ENCODE measurements around the gene ETAA1.

The ETAA1 gene

DNA sequence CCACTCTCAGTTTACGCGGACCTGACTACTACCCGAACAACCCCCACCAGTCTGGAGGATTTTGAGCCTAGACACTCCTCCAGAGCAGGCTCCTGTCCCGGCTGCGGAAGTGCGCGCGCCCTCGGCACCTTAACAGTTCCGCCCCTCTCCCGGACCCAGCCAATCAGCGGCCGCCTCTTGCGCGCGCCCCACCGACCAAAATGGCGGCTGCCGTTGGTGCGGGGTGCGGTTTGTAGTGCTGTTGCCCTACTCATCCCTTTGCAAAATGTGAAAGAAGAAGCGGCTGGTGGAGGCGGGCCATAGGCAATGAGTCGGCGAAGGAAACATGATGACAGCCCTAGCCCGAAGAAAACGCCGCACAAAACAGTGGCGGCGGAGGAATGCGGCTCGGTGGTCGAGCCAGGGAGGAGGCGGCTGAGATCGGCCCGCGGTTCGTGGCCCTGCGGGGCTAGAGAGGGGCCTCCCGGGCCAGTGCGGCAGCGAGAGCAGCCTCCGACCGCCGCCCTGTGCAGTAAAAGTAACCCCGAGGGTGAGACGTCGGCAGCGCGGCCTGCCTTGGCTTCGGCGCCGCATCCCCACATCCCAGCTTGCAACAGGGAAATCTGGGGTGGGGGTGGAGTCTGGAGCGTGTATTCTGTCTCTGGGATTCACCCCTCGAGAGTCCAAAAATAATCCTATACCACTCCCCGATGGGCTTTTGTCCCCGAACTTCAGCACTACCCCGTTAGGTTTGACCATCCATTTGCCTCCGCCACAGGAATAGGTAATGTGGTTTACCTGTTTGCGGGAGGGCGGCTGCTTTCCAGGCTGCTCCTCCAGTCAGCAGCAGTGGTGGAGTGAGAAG lies at the start of gene ETAA1:
Gene ETAA1 (plus strand): TSS at position 191 of the 844 bp plus-strand sequence. CDS start 116 bp downstream, at position 307.
- in situ Hi-C loops (cut with MboI; ENCODE audit: low sequenced_read_pairs): no loop called here

GRCh38 chr2:67366832-67367412 lies 30.2 kb upstream of the ETAA1 start:
- in situ Hi-C loops (cut with MboI; ENCODE audit: low sequenced_read_pairs): no loop called here

- in situ Hi-C loops (cut with MboI; ENCODE audit: low sequenced_read_pairs): no loop called here
Observed at GRCh38 chr2:67374481-67374880, 22.7 kb upstream of the ETAA1 start.

DNA sequence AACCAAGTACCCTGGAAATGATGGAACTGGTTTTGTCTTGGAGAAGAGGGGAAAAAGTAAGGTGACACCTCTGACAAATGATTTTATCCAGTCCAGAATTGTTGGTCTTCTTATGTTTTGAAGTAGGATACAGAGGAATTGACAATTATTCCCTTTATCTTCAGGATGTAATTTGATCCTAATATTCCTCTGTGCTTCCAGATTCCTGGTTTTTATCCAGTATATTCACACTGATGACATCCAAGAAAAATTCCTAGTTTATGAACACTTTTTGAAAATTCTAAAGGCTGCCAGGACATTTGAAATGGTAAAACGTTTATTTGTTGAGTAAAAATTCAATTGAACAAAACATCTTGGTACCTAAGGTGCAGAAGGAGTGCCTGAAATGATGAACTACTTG lies 22.2 kb upstream of the ETAA1 start:
- in situ Hi-C loops (cut with MboI; ENCODE audit: low sequenced_read_pairs): no loop called here

DNA sequence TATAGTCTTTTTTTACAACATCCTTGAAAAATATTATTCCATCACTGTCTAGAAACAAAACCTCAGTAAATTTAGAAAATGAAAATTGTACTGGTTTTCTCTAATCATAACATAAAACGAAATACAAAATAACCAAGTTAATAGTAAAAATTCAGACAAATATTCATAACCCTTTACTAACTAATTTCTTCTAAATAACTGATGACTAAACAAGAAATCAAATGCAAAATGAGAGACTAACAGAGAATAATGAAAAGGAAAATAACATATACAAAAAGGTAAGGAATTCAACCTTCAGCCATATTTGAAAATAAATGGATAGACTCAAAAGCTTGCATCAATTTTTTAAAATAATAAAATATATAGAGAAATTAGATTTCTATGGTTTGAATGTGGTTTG lies 18.6 kb upstream of the ETAA1 start:
- in situ Hi-C loops (cut with MboI; ENCODE audit: low sequenced_read_pairs): no loop called here

GRCh38 chr2:67379048-67379447 lies 18.1 kb upstream of the ETAA1 start:
- in situ Hi-C loops (cut with MboI; ENCODE audit: low sequenced_read_pairs): no loop called here

- in situ Hi-C loops (cut with MboI; ENCODE audit: low sequenced_read_pairs): no loop called here
Observed at GRCh38 chr2:67384123-67384822, 12.9 kb upstream of the ETAA1 start.

DNA sequence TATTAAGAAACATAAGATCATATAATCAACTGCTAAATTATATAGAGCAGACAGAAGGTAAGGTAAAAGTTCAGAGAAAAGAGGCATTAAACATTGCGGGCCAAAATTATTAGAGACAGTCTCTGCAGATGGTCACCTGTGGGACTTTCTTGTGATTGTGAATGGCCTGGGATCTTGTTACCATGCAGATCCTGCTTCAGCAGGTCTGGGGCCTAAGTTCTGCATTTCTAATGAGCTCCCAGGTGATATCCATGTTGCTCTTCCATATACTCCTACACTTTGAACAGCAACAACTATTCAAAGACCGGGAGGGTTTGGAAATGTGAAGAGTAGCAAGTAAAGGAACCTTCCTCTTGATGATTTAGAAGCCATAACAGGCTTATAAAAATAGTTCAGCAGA lies 8.5 kb upstream of the ETAA1 start:
- in situ Hi-C loops (cut with MboI; ENCODE audit: low sequenced_read_pairs): no loop called here

DNA sequence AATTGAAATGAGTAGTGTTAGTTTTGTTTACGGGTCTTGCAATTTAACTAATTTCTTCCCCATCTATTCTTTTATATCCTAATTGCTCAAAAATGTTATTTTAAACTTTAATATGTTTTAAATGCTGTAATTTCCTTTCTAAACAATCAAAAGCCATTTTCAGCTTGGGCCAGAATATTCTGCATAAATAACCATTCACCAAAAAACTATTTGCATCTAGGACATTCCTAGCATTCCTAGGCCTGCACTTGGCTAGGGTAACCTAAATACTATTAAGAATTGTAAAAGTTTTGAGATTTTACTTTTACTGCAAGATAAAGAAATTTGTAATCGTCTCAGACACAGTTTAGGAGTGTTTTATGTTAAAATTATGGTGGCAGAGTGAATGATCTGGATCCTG lies 7.8 kb upstream of the ETAA1 start:
- in situ Hi-C loops (cut with MboI; ENCODE audit: low sequenced_read_pairs): no loop called here

DNA sequence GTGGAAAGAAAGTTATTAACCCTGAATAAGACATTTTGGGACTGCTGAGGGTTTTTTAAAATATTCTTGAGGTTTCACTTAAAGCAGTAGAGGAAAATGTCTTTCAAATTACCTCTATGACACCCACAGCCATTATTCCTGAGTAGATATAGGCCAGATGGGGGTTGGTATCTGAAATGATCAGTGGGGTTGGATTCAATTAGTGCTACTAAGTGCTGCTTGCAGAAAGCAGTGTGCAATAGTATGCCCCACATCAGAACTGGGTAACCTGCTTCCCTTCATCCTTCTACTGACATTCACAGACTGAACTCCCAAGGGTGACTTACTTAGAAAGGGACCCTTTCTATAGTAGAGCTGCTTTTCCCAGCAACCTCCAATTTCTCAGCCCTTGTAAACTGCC lies 7.3 kb upstream of the ETAA1 start:
- in situ Hi-C loops (cut with MboI; ENCODE audit: low sequenced_read_pairs): no loop called here

GRCh38 chr2:67393237-67393636 lies 3.9 kb upstream of the ETAA1 start:
- in situ Hi-C loops (cut with MboI; ENCODE audit: low sequenced_read_pairs): no loop called here

DNA sequence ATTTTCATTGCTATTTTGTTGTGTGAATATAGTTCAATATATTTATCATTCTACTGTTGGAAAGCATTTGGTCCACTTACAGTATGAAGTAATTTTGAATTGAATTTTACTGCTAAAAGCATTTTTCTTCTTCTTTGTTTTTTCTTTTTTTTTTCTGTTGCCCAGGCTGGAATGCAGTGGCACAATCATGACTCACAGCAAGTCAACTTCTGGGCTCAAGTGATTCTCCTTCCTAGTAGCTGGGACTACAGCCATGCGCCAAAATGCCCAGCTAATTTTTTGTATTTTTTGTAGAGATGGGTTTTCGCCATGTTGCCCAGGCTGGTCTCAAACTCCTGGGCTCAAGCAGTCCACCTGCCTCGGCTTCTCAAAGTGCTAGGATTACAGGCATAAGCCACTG lies 2.4 kb upstream of the ETAA1 start:
- in situ Hi-C loops (cut with MboI; ENCODE audit: low sequenced_read_pairs): no loop called here

GRCh38 chr2:67399144-67399543 lies 2.0 kb downstream of the ETAA1 start:
- in situ Hi-C loops (cut with MboI; ENCODE audit: low sequenced_read_pairs): no loop called here

DNA sequence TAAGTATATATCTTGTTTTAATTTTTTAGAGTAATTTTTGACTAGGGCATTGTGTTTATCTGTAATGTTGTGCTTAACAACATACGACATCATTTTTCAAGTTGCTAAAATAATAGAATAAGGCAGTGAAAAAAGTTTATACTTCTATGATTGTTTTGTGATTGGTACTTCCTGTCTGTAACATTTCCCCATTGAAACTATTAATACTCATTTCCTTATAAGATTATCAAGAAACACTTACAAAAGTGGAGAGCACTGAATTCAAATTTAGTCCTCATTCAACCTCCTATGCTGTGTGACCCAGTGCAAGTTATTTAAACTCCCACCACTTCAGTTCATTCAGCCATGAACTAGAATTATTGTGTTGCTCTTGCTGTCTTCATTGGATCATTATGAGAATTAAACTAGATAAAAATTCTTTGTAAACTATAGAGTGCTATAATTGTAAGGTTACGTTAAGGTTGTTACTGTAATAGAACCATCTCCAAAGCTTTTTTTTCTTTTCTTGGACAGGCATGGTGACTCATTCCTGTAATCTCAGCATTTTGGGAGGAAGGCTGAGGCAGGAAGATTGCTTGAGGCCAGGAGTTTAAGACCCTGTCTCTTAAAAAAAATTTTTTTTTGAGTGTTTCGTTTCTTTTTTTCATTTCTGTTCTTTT lies 2.8 kb downstream of the ETAA1 start:
- in situ Hi-C loops (cut with MboI; ENCODE audit: low sequenced_read_pairs): no loop called here

DNA sequence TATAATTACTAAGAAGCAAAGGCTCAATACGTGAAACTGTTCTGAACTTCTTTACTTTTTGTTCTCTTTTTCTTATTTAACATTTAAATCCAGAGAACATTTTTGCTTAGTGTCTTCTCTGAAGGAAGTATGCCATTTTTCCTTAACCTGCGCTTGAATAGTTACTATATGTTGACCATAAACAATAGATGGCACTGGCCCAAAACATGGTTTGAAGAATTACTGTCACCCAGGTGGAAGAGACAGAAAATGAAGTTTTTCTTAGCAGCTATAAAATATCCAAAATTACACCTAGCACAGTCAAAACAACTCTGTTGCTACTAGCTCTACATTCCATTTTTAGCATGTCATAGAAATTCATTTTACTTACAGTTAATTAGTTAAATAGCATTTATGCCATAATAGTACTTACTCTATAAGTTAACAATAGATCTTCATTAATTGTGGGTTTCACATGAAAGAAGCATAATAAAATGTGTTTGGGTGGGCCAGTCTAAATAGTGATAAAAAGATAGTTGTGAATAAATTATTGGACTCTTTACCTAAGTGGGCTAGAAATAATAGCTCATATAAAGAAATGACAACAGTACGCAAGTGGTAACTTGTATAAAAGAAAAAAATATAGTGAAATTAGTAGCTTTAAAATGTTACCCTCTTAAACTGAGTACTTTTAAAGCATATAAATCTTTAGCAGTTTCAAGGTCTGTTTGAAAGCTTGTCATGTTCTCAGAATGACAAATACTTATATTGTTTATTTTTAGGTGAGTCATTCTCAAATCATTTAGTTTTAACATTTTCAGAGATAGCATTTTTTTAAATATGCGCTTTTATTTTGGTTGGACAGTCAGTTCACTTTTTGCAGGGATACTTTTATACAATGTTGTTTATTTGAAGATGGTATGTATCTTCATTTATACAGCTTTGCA lies 3.7 kb downstream of the ETAA1 start:
- in situ Hi-C loops (cut with MboI; ENCODE audit: low sequenced_read_pairs): no loop called here

GRCh38 chr2:67408346-67408745 lies 11.2 kb downstream of the ETAA1 start:
- in situ Hi-C loops (cut with MboI; ENCODE audit: low sequenced_read_pairs): no loop called here

DNA sequence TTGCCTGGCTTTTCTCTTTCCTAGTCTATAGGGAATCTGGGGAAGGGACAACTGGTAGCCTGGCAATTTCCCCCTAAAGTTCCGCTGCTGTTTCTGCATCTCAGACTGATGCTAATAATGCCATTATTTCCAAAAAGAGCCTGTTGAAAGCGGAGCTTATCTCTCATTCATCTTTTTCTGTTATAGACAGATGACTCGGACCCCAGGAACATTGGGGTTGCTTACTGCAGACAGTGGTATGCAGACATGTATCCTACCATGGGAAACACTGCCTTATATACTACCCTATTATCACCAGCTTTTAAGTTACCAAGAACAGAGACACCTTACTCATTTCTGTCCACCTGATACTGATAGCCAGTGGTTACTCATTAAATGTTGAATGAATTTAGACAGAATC lies 15.3 kb downstream of the ETAA1 start:
- in situ Hi-C loops (cut with MboI; ENCODE audit: low sequenced_read_pairs): no loop called here

DNA sequence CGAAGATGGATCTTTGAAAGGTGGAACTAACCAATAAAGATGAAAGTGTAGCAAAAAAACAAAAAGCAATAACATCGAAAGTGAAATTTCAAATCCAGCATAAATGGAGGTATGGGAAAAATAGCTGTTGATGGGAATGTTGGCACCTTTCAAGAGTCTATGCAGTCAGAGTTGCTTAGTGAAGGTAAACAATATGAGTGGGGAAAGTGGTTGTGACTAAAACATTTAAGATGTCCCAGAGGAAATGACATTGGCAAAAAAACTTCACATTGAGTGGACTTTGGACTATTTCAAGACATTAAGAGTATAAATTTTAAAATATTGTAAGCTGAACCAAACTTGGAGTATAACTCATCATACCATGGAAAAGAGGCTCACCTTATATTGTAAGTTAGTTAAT lies 17.7 kb downstream of the ETAA1 start:
- in situ Hi-C loops (cut with MboI; ENCODE audit: low sequenced_read_pairs): no loop called here

- in situ Hi-C loops (cut with MboI; ENCODE audit: low sequenced_read_pairs): no loop called here
Observed at GRCh38 chr2:67416136-67416535, 19.0 kb downstream of the ETAA1 start.

GRCh38 chr2:67423489-67423888 lies 26.4 kb downstream of the ETAA1 start:
- in situ Hi-C loops (cut with MboI; ENCODE audit: low sequenced_read_pairs): no loop called here
